ENCODE measurements around the gene SLCO1B3. TPM values are rescaled to one million over a fixed set of nuclear protein-coding genes. Genes with fewer than 3 reads are reported as not detected.

The SLCO1B3 gene
- polyA plus RNA-seq, 2 of the 4 experiments (the other 2 are of a cell fraction): 25.6 to 73.8 TPM

GRCh38 chr12:20815574-20815973 is 5.1 kb downstream of the SLCO1B3 start:
- ChIA-PET CTCF (no interaction called here), POLR2A (no interaction called here)
- no peak for FAIRE-seq
- ATAC-seq: no peak
- H3K4me3 ChIP-seq: no peak overlapping the region
- H3K27ac ChIP-seq: no peak overlapping the region
- no peak overlapping the region for H3K4me2 ChIP-seq
- TF ChIP-seq JUN (IDR thresholded peaks at IDR 0.05) (no peak), MAFK (IDR thresholded peaks at IDR 0.05; ENCODE audit: partially characterized antibody) (peak; percentile 93)
- 95% methylated on average over 2 of the region's 2 CpGs for WGBS (ENCODE audit: missing lambda C conversion rate)
- DNase-seq (ENCODE audit: low read depth in 1 of 2, low spot score in 1 of 2): no peak
- peaks cover 5% of the 10 kb centered on the region; the same call in 1 of the 3 replicates for H3K9me3 ChIP-seq
- peaks cover 13% of the 10 kb centered on the region for H3K4me1 ChIP-seq

- ATAC-seq (peak; percentile 83 to 90), FAIRE-seq (peak; percentile 63), DNase-seq (ENCODE audit: low read depth in 1 of 2, low spot score in 1 of 2) (peak in 1 of 2 experiments; percentile 91)
- under 1% methylated on average over 6 of the region's 6 CpGs for WGBS (ENCODE audit: missing lambda C conversion rate)
- Histone ChIP-seq H3K4me2 (peak overlapping the region; percentile 88), H3K27ac (peak overlapping the region; percentile 77 to 86), H3K4me3 (peak overlapping the region; percentile 46), H3K4me1 (peaks cover 20% of the 10 kb centered on the region; the same call in 2 of the 3 replicates), H3K9me3 (peaks cover 4% of the 10 kb centered on the region; the same call in 1 of the 3 replicates)
- TF ChIP-seq PHF8 (IDR thresholded peaks at IDR 0.05; ENCODE audit: borderline replicate concordance, low read depth): no peak
- no peak for TF ChIP-seq ATOH8 (CRISPR knock-in tag; IDR thresholded peaks at IDR 0.05; ENCODE audit: low read depth)
- TF ChIP-seq HES2 (IDR thresholded peaks at IDR 0.05): no peak
- no peak for TF ChIP-seq EP300 (IDR thresholded peaks at IDR 0.05)
- TF ChIP-seq MAZ (IDR thresholded peaks at IDR 0.05; ENCODE audit: borderline replicate concordance, low read depth, low read length): no peak
- no peak for TF ChIP-seq JUNB (IDR thresholded peaks at IDR 0.05)
- TF ChIP-seq RAD21 (conservative IDR thresholded peaks at IDR 0.05 in 1 of 2, IDR thresholded peaks at IDR 0.05 in 1 of 2): no peak
- TF ChIP-seq CHD2 (IDR thresholded peaks at IDR 0.05; ENCODE audit: low read length, partially characterized antibody): no peak
- no peak for TF ChIP-seq KDM1A (IDR thresholded peaks at IDR 0.05; ENCODE audit: low read depth)
- TF ChIP-seq RFX5 (IDR thresholded peaks at IDR 0.05): no peak
- no peak for TF ChIP-seq FOXS1 (CRISPR knock-in tag; IDR thresholded peaks at IDR 0.05)
- no peak for TF ChIP-seq RCOR1 (IDR thresholded peaks at IDR 0.05; ENCODE audit: low read depth, low read length)
- peak; percentile 54; the same call in 1 of the 2 replicates for TF ChIP-seq ZSCAN20 (CRISPR knock-in tag; IDR thresholded peaks at IDR 0.05)
- TF ChIP-seq CBX2 (IDR thresholded peaks at IDR 0.05; ENCODE audit: borderline replicate concordance, low read depth): no peak
- no peak for TF ChIP-seq POLR2AphosphoS2 (conservative IDR thresholded peaks at IDR 0.05; ENCODE audit: low read length)
- no peak for TF ChIP-seq NR3C1 (IDR thresholded peaks at IDR 0.05)
- TF ChIP-seq ZFP36 (IDR thresholded peaks at IDR 0.05; ENCODE audit: borderline replicate concordance, partially characterized antibody): no peak
- no peak for TF ChIP-seq FOSL2 (IDR thresholded peaks at IDR 0.05)
- TF ChIP-seq FOSL2 (CRISPR knock-in tag; IDR thresholded peaks at IDR 0.05): 0 out of 2 replicates have a peak, but pooled peaks have one; percentile 8
- no peak for TF ChIP-seq EHF (CRISPR knock-in tag; IDR thresholded peaks at IDR 0.05)
- no peak for TF ChIP-seq GATA3 (IDR thresholded peaks at IDR 0.05; ENCODE audit: borderline replicate concordance)
- TF ChIP-seq POLR2A (IDR thresholded peaks at IDR 0.05; ENCODE audit: low read length): no peak; the same call in 1 of the 2 replicates
- no peak for TF ChIP-seq RARB (CRISPR knock-in tag; IDR thresholded peaks at IDR 0.05)
- no peak for TF ChIP-seq MYC (IDR thresholded peaks at IDR 0.05; ENCODE audit: borderline replicate concordance, low read length)
- TF ChIP-seq NPAS2 (CRISPR knock-in tag; IDR thresholded peaks at IDR 0.05; ENCODE audit: borderline replicate concordance): no peak
- 0 out of 2 replicates have a peak, but pooled peaks have one; percentile 43 for TF ChIP-seq HEYL (CRISPR knock-in tag; IDR thresholded peaks at IDR 0.05)
- peak; percentile 12 for TF ChIP-seq MAFK (IDR thresholded peaks at IDR 0.05; ENCODE audit: partially characterized antibody)
- no peak for TF ChIP-seq ZNF302 (CRISPR knock-in tag; IDR thresholded peaks at IDR 0.05)
- TF ChIP-seq TP53 (CRISPR knock-in tag; IDR thresholded peaks at IDR 0.05): no peak
- TF ChIP-seq FOSB (CRISPR knock-in tag; IDR thresholded peaks at IDR 0.05): peak; percentile 76
- no peak for TF ChIP-seq KDM5A (IDR thresholded peaks at IDR 0.05)
- TF ChIP-seq ZC3H11A (IDR thresholded peaks at IDR 0.05): no peak
- TF ChIP-seq HOXA7 (CRISPR knock-in tag; IDR thresholded peaks at IDR 0.05): 0 out of 2 replicates have a peak, but pooled peaks have one; percentile 22
- TF ChIP-seq ELK1 (IDR thresholded peaks at IDR 0.05; ENCODE audit: low read depth, low read length): no peak
- no peak for TF ChIP-seq E2F6 (IDR thresholded peaks at IDR 0.05; ENCODE audit: borderline replicate concordance, low read depth)
- TF ChIP-seq HDAC2 (IDR thresholded peaks at IDR 0.05): no peak
- CTCF ChIA-PET: no interaction called here
- POLR2A ChIA-PET: no interaction called here
Observed at GRCh38 chr12:20822415-20822814, 11.9 kb downstream of the SLCO1B3 start.

All from A549 (cell line).